ENCODE results near the gene CTF1.

The CTF1 gene

GRCh38 chr16:30904114-30904780, 7.8 kb downstream of the CTF1 start:
- in situ Hi-C loops (cut with HindIII; ENCODE audit: low sequenced_read_pairs): no loop called here

- in situ Hi-C loops (cut with HindIII; ENCODE audit: low sequenced_read_pairs): no loop called here
These were observed 10.7 kb downstream of the CTF1 start for GRCh38 chr16:30907064-30907463.

- in situ Hi-C loops (cut with HindIII; ENCODE audit: low sequenced_read_pairs): no loop called here
These were observed 14.1 kb downstream of the CTF1 start for GRCh38 chr16:30910427-30911029.

GRCh38 chr16:30912794-30913412, 16.5 kb downstream of the CTF1 start:
- in situ Hi-C loops (cut with HindIII; ENCODE audit: low sequenced_read_pairs): no loop called here

- in situ Hi-C loops (cut with HindIII; ENCODE audit: low sequenced_read_pairs): no loop called here
These were observed 18.4 kb downstream of the CTF1 start for GRCh38 chr16:30914830-30915229.

- in situ Hi-C loops (cut with HindIII; ENCODE audit: low sequenced_read_pairs): no loop called here
These were observed 22.2 kb downstream of the CTF1 start for GRCh38 chr16:30918614-30919013.

GRCh38 chr16:30920891-30921290, 24.5 kb downstream of the CTF1 start:
- in situ Hi-C loops (cut with HindIII; ENCODE audit: low sequenced_read_pairs): no loop called here

GRCh38 chr16:30921459-30921747, 25.0 kb downstream of the CTF1 start:
- in situ Hi-C loops (cut with HindIII; ENCODE audit: low sequenced_read_pairs): no loop called here

GRCh38 chr16:30921748-30922419, 25.5 kb downstream of the CTF1 start:
- in situ Hi-C loops (cut with HindIII; ENCODE audit: low sequenced_read_pairs): no loop called here

- in situ Hi-C loops (cut with HindIII; ENCODE audit: low sequenced_read_pairs): no loop called here
These were observed 26.1 kb downstream of the CTF1 start for GRCh38 chr16:30922420-30922959.

GRCh38 chr16:30922960-30923535, 26.6 kb downstream of the CTF1 start:
- in situ Hi-C loops (cut with HindIII; ENCODE audit: low sequenced_read_pairs): no loop called here

GRCh38 chr16:30923554-30924075, 27.2 kb downstream of the CTF1 start, which contains the start of gene FBXL19:
FBXL19 (plus strand) TSS chr16:30923572; CDS start chr16:30925755, 2,183 bp downstream.
- in situ Hi-C loops (cut with HindIII; ENCODE audit: low sequenced_read_pairs): no loop called here

GRCh38 chr16:30924076-30924912, 27.9 kb downstream of the CTF1 start:
- in situ Hi-C loops (cut with HindIII; ENCODE audit: low sequenced_read_pairs): no loop called here

- in situ Hi-C loops (cut with HindIII; ENCODE audit: low sequenced_read_pairs): loop anchor here (25.0 kb wide), 1 partner anchor 537 kb away; the partner anchor contains the start of genes ARMC5 and TGFB1I1
These were observed 28.7 kb downstream of the CTF1 start for GRCh38 chr16:30924913-30925631.

GRCh38 chr16:30925632-30925987, 29.2 kb downstream of the CTF1 start:
- in situ Hi-C loops (cut with HindIII; ENCODE audit: low sequenced_read_pairs): loop anchor here (25.0 kb wide), 1 partner anchor 537 kb away; the partner anchor contains the start of genes ARMC5 and TGFB1I1

GRCh38 chr16:30925995-30926811, 29.8 kb downstream of the CTF1 start:
- in situ Hi-C loops (cut with HindIII; ENCODE audit: low sequenced_read_pairs): loop anchor here (25.0 kb wide), 1 partner anchor 536 kb away; the partner anchor contains the start of genes ARMC5 and TGFB1I1

- in situ Hi-C loops (cut with HindIII; ENCODE audit: low sequenced_read_pairs): loop anchor here (25.0 kb wide), 1 partner anchor 535 kb away; the partner anchor contains the start of genes ARMC5 and TGFB1I1
These were observed 30.7 kb downstream of the CTF1 start for GRCh38 chr16:30926937-30927788.

All from endothelial cell of hepatic sinusoid (primary cell).